Measurements from ENCODE around the gene MAGI1.

DNA sequence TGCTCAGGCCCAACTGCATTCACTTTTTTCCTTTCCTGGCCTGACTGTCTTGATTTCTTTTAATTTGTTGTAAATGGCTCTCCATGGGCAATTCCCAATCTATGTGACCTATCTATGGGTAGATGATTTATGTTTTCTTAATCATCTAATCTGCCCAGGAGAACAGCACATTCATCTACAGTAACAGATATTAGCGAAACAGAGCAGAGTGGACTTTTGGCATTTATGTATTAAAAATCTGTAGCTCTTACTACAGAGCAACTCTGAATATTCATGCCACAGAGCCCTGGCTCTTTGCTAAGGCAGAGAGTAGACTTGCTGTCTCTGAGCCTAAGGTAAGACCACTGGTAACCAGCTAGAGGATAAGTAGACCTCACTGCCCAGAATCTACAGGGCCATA is 676.0 kb downstream of the MAGI1 start:
- TF ChIP-seq, protein P1, sequence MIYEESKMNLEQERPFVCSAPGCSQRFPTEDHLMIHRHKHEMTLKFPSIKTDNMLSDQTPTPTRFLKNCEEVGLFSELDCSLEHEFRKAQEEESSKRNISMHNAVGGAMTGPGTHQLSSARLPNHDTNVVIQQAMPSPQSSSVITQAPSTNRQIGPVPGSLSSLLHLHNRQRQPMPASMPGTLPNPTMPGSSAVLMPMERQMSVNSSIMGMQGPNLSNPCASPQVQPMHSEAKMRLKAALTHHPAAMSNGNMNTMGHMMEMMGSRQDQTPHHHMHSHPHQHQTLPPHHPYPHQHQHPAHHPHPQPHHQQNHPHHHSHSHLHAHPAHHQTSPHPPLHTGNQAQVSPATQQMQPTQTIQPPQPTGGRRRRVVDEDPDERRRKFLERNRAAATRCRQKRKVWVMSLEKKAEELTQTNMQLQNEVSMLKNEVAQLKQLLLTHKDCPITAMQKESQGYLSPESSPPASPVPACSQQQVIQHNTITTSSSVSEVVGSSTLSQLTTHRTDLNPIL (CRISPR knock-in tag; IDR thresholded peaks at IDR 0.05; ENCODE audit: low read depth): no peak
- no peak for TF ChIP-seq ZFP30 (CRISPR knock-in tag; IDR thresholded peaks at IDR 0.05)
